Common myeloid progenitor, CD34-positive (primary cell): Measurements from ENCODE around the gene ADCY2.

Experiments used
- CTCF ChIA-PET: fragments of 350-600 bp; sonication (Branson Sonifier 250); formaldehyde crosslinking; loops from one replicate; lab custom pipeline; 2021; ENCODE audit warnings: antibody characterized with exemption; lab: Charles Lee
- POLR2A ChIA-PET: fragments of 350-600 bp; sonication (Branson Sonifier 250); formaldehyde crosslinking; loops from one replicate; lab custom pipeline; 2021; ENCODE audit warnings: antibody characterized with exemption; lab: Charles Lee
- DNase-seq, 3 donors: peaks; one replicate each; pipeline versions ENCODE4 v3.0.0 to v3.0.0-alpha.2; 2013
- H3K27ac ChIP-seq, 2 experiments: 1 replicate in 1 of 2; 2 replicates in 1 of 2; pipeline ENCODE4 v1.7.0; 2013; ENCODE audit warnings: inconsistent platforms in 2 of 2, low read length in 2 of 2, mild to moderate bottlenecking in 2 of 2, low read depth in 1 of 2, moderate library complexity in 1 of 2; ENCODE audit not compliant: severe bottlenecking in 2 of 2, insufficient read depth in 1 of 2, poor library complexity in 1 of 2
- H3K27me3 ChIP-seq, 5 experiments: replicated peaks in 2 of 5; 1 replicate in 3 of 5; 2 replicates in 2 of 5; pipeline versions ENCODE4 v1.6.1 to v1.7.0; 2013; ENCODE audit warnings: low read length in 4 of 5, mild to moderate bottlenecking in 2 of 5, moderate library complexity in 2 of 5, inconsistent platforms in 1 of 5; ENCODE audit not compliant: insufficient read depth in 5 of 5, control insufficient read depth in 4 of 5
- H3K36me3 ChIP-seq, 4 experiments: 1 replicate in 2 of 4; 2 replicates in 2 of 4; pipeline versions ENCODE4 v1.6.1 to v1.7.0; 2013; ENCODE audit warnings: low read length in 3 of 4, control low read depth in 1 of 4, mild to moderate bottlenecking in 1 of 4; ENCODE audit not compliant: control insufficient read depth in 4 of 4, insufficient read depth in 4 of 4
- H3K4me1 ChIP-seq, 4 experiments: 1 replicate in 3 of 4; 2 replicates in 1 of 4; pipeline versions ENCODE4 v1.6.1 to v1.7.1; 2013; ENCODE audit warnings: low read length in 3 of 4, mild to moderate bottlenecking in 3 of 4, control low read depth in 1 of 4, inconsistent platforms in 1 of 4, moderate library complexity in 1 of 4; ENCODE audit not compliant: control insufficient read depth in 4 of 4, insufficient read depth in 4 of 4; ENCODE audit errors: control extremely low read depth in 1 of 4
- H3K4me3 ChIP-seq, 7 experiments: 1 replicate in 4 of 7; 2 replicates in 3 of 7; pipeline versions ENCODE4 v1.5.1 to v1.7.0; 2013; ENCODE audit warnings: mild to moderate bottlenecking in 7 of 7, low read length in 6 of 7, moderate library complexity in 6 of 7, inconsistent platforms in 2 of 7, low read depth in 2 of 7, control low read depth in 1 of 7; ENCODE audit not compliant: insufficient read depth in 4 of 7, control insufficient read depth in 1 of 7; ENCODE audit errors: extremely low read depth in 1 of 7
- H3K9me3 ChIP-seq, 5 experiments: 1 replicate in 4 of 5; 2 replicates in 1 of 5; pipeline versions ENCODE4 v1.6.1 to v1.7.1; 2013; ENCODE audit warnings: low read length in 4 of 5, mild to moderate bottlenecking in 2 of 5, inconsistent platforms in 1 of 5, low read depth in 1 of 5, moderate library complexity in 1 of 5; ENCODE audit not compliant: control insufficient read depth in 4 of 5, insufficient read depth in 2 of 5; ENCODE audit errors: control extremely low read depth in 1 of 5
- WGBS: methylation state at CpG from one replicate; pipeline ENCODE4 v1.1.5; 2013; ENCODE audit not compliant: insufficient coverage; 5-methylcytosine and 5-hydroxymethylcytosine counted together

Gene ADCY2

DNA sequence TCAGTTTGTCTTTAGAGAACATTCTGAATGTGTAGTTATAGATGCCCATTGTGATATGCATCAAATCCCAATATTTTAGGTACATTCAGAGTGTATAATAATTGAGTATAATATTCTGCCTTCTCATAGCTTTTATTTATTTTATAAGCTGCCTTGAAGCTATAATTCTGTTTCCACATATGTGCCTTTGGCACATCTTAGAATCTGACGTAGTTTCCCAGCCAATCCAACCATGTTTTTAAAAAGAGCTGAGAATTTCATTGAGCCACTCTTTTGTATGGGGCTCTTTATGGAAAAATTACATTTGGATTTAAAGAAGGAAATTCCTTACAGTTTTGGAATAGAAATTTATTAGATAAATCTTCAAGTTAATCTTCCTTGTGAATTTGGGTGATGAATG lies 65.4 kb downstream of the ADCY2 start:
- Histone ChIP-seq H3K4me3 (no peak overlapping the region), H3K27ac (no peak overlapping the region), H3K4me1 (no peaks in the 10 kb centered on the region), H3K27me3 (no peaks in the 10 kb centered on the region), H3K36me3 (no peaks in the 10 kb centered on the region), H3K9me3 (no peaks in the 10 kb centered on the region)
- ChIA-PET POLR2A (no interaction called here), CTCF (no interaction called here)
- DNase-seq: no peak
- WGBS: 100% methylated on average over 1 of the region's 1 CpG

DNA sequence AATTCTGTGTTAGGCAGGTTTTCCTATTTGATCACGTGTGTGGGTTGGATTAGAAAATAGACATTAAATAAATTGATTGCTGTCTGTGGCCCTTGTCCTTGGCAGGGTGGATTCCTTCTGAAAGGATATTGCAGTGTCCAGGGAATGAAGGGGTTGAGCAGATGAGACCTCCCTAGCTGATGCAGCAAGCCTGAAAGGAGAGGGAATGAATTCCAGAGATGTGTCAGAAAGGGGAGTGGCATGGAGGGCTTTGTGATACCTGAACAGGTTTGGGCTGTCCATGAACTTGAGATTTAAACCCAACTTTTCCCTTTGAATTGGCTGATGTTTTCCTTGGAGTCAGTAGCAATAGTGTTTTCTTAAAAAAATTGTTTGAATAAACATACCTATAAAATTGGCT lies 66.8 kb downstream of the ADCY2 start:
- no peaks in the 10 kb centered on the region for H3K36me3 ChIP-seq
- no peak overlapping the region for H3K27ac ChIP-seq
- no peaks in the 10 kb centered on the region for H3K9me3 ChIP-seq
- H3K27me3 ChIP-seq: peaks cover 0 to 2% (median 0%) of the 10 kb centered on the region in 5 experiments
- no peak overlapping the region for H3K4me3 ChIP-seq
- ChIA-PET POLR2A (no interaction called here), CTCF (no interaction called here)
- no peak for DNase-seq
- H3K4me1 ChIP-seq: no peaks in the 10 kb centered on the region
- 100% methylated on average over 1 of the region's 1 CpG for WGBS

DNA sequence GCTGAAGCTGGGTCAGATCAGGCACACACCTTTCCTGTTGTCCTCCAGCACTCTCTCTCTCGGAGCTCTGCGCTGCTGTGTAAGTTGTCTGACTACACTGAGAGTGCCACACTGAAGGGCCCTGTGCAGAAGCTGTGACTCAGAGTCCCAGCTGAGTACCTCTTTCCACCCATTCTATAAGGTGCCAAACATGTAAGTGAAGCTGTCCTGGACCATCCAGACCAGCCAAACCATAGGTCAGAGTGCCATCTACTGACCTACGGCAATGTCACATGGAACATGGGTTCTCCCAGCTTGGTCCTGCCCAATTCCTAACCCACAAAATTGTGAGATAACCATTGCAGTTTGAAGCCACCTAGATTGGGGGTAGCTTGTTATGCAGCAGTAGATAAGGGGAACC lies 68.2 kb downstream of the ADCY2 start:
- H3K36me3 ChIP-seq: no peaks in the 10 kb centered on the region
- no peaks in the 10 kb centered on the region for H3K9me3 ChIP-seq
- H3K4me1 ChIP-seq: no peaks in the 10 kb centered on the region
- 97% methylated on average over 3 of the region's 3 CpGs for WGBS
- POLR2A ChIA-PET: no interaction called here
- CTCF ChIA-PET: interaction anchor here (0.9 kb wide), 1 partner anchor 10 kb away, joined by 4 read pairs; no protein-coding TSS in a partner anchor
- H3K4me3 ChIP-seq: no peak overlapping the region
- peaks cover 0 to 2% (median 0%) of the 10 kb centered on the region in 5 experiments for H3K27me3 ChIP-seq
- peak in 1 of 3 donors; percentile 4 for DNase-seq
- H3K27ac ChIP-seq: no peak overlapping the region

DNA sequence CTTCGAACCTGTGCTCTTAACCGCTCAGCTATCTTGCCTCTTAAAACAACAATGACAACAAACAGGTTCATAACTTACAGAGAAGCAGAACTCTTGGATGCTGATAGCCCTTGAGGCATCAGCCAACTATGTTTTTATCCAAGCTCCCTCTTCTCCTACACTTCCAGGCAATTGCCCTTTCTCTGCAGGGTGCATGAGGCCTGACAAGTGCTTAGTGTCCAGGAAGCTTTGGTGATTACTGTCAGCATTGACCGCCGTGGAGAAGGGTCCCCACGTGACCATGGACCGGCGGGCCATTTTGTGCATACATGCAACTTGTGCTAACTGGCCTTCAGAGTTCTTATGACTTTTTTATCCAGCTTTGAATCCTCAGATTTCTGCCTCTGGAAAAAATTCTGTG lies 71.2 kb downstream of the ADCY2 start:
- Histone ChIP-seq H3K36me3 (no peaks in the 10 kb centered on the region), H3K27ac (no peak overlapping the region), H3K4me3 (no peak overlapping the region), H3K9me3 (peaks cover 0 to 3% (median 1%) of the 10 kb centered on the region in 5 experiments), H3K4me1 (no peaks in the 10 kb centered on the region), H3K27me3 (peaks cover 0 to 2% (median 0%) of the 10 kb centered on the region in 5 experiments)
- ChIA-PET POLR2A (no interaction called here), CTCF (no interaction called here)
- 92% methylated on average over 7 of the region's 7 CpGs for WGBS
- DNase-seq: no peak

DNA sequence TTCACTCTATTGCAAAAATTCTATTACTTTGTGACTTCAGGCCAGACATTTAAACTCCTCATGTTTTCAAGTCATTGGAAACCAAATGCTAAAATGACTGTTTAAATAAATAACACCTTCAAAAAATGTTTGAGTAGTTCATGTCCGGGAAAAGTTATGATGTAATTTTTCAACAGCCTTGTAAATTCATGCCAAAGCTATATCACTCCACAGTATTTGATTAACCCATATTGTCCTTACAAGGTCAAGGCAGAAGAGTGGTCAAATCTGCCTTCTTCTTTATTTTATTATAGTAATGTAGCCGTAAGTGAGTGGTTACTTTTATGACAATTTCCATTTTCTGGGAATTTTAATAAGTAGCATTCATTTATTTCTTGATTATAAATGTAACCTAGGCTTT lies 72.8 kb downstream of the ADCY2 start:
- H3K4me3 ChIP-seq: no peak overlapping the region
- no peak for DNase-seq
- H3K27ac ChIP-seq: no peak overlapping the region
- no peaks in the 10 kb centered on the region for H3K36me3 ChIP-seq
- ChIA-PET POLR2A (no interaction called here), CTCF (no interaction called here)
- no peaks in the 10 kb centered on the region for H3K4me1 ChIP-seq
- peaks cover 0 to 6% (median 1%) of the 10 kb centered on the region in 5 experiments for H3K9me3 ChIP-seq
- H3K27me3 ChIP-seq: peaks cover 0 to 2% (median 0%) of the 10 kb centered on the region in 5 experiments
- WGBS: no CpG with 5 or more reads among the region's 2 CpGs

DNA sequence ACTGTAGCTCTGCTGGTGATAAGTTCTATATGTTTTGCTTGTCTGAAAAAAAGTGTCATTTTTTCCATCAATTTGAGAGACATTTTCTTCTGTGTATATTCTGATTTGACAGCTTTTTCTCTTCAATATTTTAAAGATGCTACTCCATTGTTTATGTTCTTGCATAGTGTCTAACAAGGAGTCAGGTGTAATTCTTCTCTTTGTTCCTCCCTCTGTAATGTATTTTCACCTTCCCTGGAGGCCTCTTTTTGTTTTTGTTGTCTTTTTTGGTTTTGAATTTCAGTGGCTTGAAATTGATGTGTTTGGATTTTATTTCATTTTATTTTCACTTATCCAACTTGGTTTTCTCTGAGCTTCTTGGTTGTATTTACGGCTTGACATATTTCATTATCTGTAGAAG lies 75.8 kb downstream of the ADCY2 start:
- DNase-seq: no peak
- peaks cover 0 to 6% (median 1%) of the 10 kb centered on the region in 5 experiments for H3K9me3 ChIP-seq
- H3K27me3 ChIP-seq: peaks cover 0 to under 1% (median 0%) of the 10 kb centered on the region in 5 experiments
- ChIA-PET POLR2A (no interaction called here), CTCF (no interaction called here)
- no peak overlapping the region for H3K4me3 ChIP-seq
- H3K27ac ChIP-seq: no peak overlapping the region
- H3K4me1 ChIP-seq: no peaks in the 10 kb centered on the region
- no CpG with 5 or more reads among the region's 1 CpG for WGBS
- H3K36me3 ChIP-seq: no peaks in the 10 kb centered on the region

DNA sequence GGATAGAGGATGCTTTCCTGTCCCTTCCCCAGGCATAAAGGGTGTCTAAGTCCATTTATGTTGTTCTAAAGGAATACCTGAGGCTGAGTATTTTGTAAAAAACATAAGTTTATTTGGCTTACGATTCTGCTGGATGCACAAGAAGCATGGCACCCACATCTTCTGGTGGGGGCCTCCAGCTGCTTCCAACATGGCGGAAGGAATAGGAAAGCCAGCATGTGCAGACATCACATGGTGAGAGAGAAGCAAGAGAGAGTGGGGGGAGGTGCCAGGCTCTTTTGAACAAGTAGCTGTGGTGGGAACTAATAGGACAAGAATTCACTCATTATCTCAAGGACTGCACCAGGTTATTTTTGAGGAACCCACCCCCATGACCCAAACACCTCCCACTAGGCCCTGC lies 77.2 kb downstream of the ADCY2 start:
- DNase-seq: no peak
- no peak overlapping the region for H3K27ac ChIP-seq
- POLR2A ChIA-PET: no interaction called here

More for the DNA sequence above, 77.2 kb downstream of the ADCY2 start:
- Histone ChIP-seq H3K27me3 (no peaks in the 10 kb centered on the region), H3K9me3 (peaks cover 0 to 6% (median 1%) of the 10 kb centered on the region in 5 experiments), H3K4me1 (no peaks in the 10 kb centered on the region), H3K4me3 (no peak overlapping the region), H3K36me3 (no peaks in the 10 kb centered on the region)
- CTCF ChIA-PET: no interaction called here
- 91% methylated on average over 2 of the region's 2 CpGs for WGBS
